CD14-positive monocyte (primary cell): Measurements from ENCODE around the gene SYNE1. TPM values are rescaled to one million over a fixed set of nuclear protein-coding genes. Genes with fewer than 3 reads are reported as not detected.

Source experiments
- DNase-seq, 3 donors: peaks; one replicate each; pipeline ENCODE4 v3.0.0-alpha.2; 2011 to 2022
- H2AFZ ChIP-seq: 2 replicates; pipeline ENCODE4 v1.6.0; 2012; ENCODE audit warnings: mild to moderate bottlenecking, low read depth, low read length, inconsistent platforms; ENCODE audit not compliant: insufficient read depth, poor library complexity, severe bottlenecking
- H3K27ac ChIP-seq, 2 donors: 1 replicate in 1 of 2; 2 replicates in 1 of 2; pipeline ENCODE4 v1.5.1; 2012 to 2013; ENCODE audit warnings: low read length in 2 of 2, control low read depth in 1 of 2, inconsistent platforms in 1 of 2, low read depth in 1 of 2, mild to moderate bottlenecking in 1 of 2
- H3K27me3 ChIP-seq, 2 donors: one replicate each; pipeline versions ENCODE4 v1.6.0 to v1.6.1; 2011 to 2013; ENCODE audit warnings: low read length in 2 of 2; ENCODE audit not compliant: control insufficient read depth in 2 of 2, insufficient read depth in 2 of 2
- H3K36me3 ChIP-seq, 2 donors: replicated peaks in 1 of 2; 1 replicate in 1 of 2; 2 replicates in 1 of 2; pipeline versions ENCODE4 v1.5.1 to v1.6.1; 2012 to 2013; ENCODE audit warnings: low read length in 2 of 2, control low read depth in 1 of 2, inconsistent platforms in 1 of 2, mild to moderate bottlenecking in 1 of 2; ENCODE audit not compliant: insufficient read depth in 2 of 2, control insufficient read depth in 1 of 2
- H3K4me1 ChIP-seq, 2 donors: 1 replicate in 1 of 2; 2 replicates in 1 of 2; pipeline versions ENCODE4 v1.5.1 to v1.6.1; 2012 to 2013; ENCODE audit warnings: low read length in 2 of 2, control low read depth in 1 of 2, inconsistent platforms in 1 of 2, mild to moderate bottlenecking in 1 of 2, moderate library complexity in 1 of 2; ENCODE audit not compliant: insufficient read depth in 2 of 2, control insufficient read depth in 1 of 2
- H3K4me2 ChIP-seq: replicated peaks from 2 replicates; pipeline ENCODE3; 2012; ENCODE audit warnings: low read length, moderate library complexity, mild to moderate bottlenecking; ENCODE audit not compliant: poor library complexity, severe bottlenecking; ENCODE audit errors: extremely low read depth
- H3K4me3 ChIP-seq, 3 experiments: fragments of 200-600 bp in 1 of 3; sonication (generic) in 1 of 3; replicated peaks in 1 of 3; 1 replicate in 2 of 3; 2 replicates in 1 of 3; pipeline ENCODE4 v1.5.1; 2011 to 2013; ENCODE audit warnings: low read length in 3 of 3, mild to moderate bottlenecking in 3 of 3, control low read depth in 2 of 3, low read depth in 2 of 3, inconsistent platforms in 1 of 3, moderate library complexity in 1 of 3
- H3K79me2 ChIP-seq: 2 replicates; pipeline ENCODE4 v1.6.0; 2012; ENCODE audit warnings: mild to moderate bottlenecking, control low read depth, inconsistent platforms, low read length, moderate library complexity; ENCODE audit not compliant: insufficient read depth
- H3K9ac ChIP-seq: 2 replicates; pipeline ENCODE4 v1.6.0; 2017; ENCODE audit warnings: low read length, mild to moderate bottlenecking; ENCODE audit not compliant: insufficient read depth, poor library complexity, severe bottlenecking
- H3K9me3 ChIP-seq, 2 donors: replicated peaks in 1 of 2; 1 replicate in 1 of 2; 2 replicates in 1 of 2; pipeline versions ENCODE4 v1.5.1 to v1.6.1; 2012 to 2013; ENCODE audit warnings: low read length in 2 of 2, control low read depth in 1 of 2; ENCODE audit not compliant: control insufficient read depth in 1 of 2, insufficient read depth in 1 of 2
- H4K20me1 ChIP-seq: 2 replicates; pipeline ENCODE4 v1.6.0; 2012; ENCODE audit warnings: mild to moderate bottlenecking, low read length, control low read depth, moderate library complexity; ENCODE audit not compliant: insufficient read depth
- H3K27ac Mint-ChIP-seq, 7 donors: one replicate each; pipeline ENCODE4 v1.8.0; 2020; ENCODE audit warnings: mild to moderate bottlenecking in 7 of 7, mixed read lengths in 7 of 7, moderate library complexity in 6 of 7, inconsistent platforms in 2 of 7
- H3K27me3 Mint-ChIP-seq, 3 donors: one replicate each; pipeline ENCODE4 v1.8.0; 2021 to 2022; ENCODE audit warnings: low read depth in 3 of 3, mild to moderate bottlenecking in 3 of 3, mixed read lengths in 3 of 3, moderate library complexity in 3 of 3, inconsistent platforms in 1 of 3
- H3K36me3 Mint-ChIP-seq, 2 donors: one replicate each; pipeline ENCODE4 v1.8.0; 2020; ENCODE audit warnings: mixed read lengths in 2 of 2, inconsistent platforms in 1 of 2, mild to moderate bottlenecking in 1 of 2
- H3K4me1 Mint-ChIP-seq: one replicate; pipeline ENCODE4 v1.8.0; 2020; ENCODE audit warnings: mild to moderate bottlenecking, mixed read lengths
- H3K4me3 Mint-ChIP-seq, 2 donors: one replicate each; pipeline ENCODE4 v1.8.0; 2020; ENCODE audit warnings: mild to moderate bottlenecking in 2 of 2, mixed read lengths in 2 of 2, moderate library complexity in 1 of 2
- H3K9me3 Mint-ChIP-seq, 7 donors: one replicate each; pipeline ENCODE4 v1.8.0; 2020 to 2022; ENCODE audit warnings: mixed read lengths in 7 of 7, mild to moderate bottlenecking in 6 of 7, moderate library complexity in 6 of 7, inconsistent platforms in 2 of 7
- CTCF ChIP-seq: fragments of 200-600 bp; IDR thresholded peaks from one replicate; pipeline ENCODE4 v1.8.0; 2022; ENCODE audit warnings: antibody characterized with exemption, mild to moderate bottlenecking
- intact Hi-C, 2 donors: fragments of 100-400 bp; cut with micrococcal nuclease; formaldehyde crosslinking; loops; one replicate each; pipeline versions ENCODE4 v1.15.0 to v1.15.1; 2023
- polyA plus RNA-seq, 3 donors: library from polyadenylated mRNA; depleted of rRNA in 1 of 3; unstranded in 2 of 3; stranded (reverse) in 1 of 3; fragments of 300-500 nt in 2 of 3; fragments of >200 nt in 1 of 3; fragmentation: Illumina TruSeq in 2 of 3; gene quantifications; 1 replicate in 2 of 3; 2 replicates in 1 of 3; pipeline ENCODE4 v1.2.3, GENCODE V29; 2012 to 2021

The SYNE1 gene
- polyA plus RNA-seq, 3 donors, result 3.7 to 24.5 (median 8.1) TPM

GRCh38 chr6:152420696-152421095 lies 216.5 kb downstream of the SYNE1 start:
- no peak overlapping the region for H3K27ac Mint-ChIP-seq
- Histone ChIP-seq H2AFZ (no peak overlapping the region), H3K9me3 (peaks cover 0 to 2% of the 10 kb centered on the region in 2 donors), H3K27ac (no peak overlapping the region), H3K36me3 (no peaks in the 10 kb centered on the region), H3K4me1 (no peaks in the 10 kb centered on the region), H3K4me3 (no peak overlapping the region), H3K4me2 (no peak overlapping the region), H3K9ac (no peak overlapping the region), H3K79me2 (no peaks in the 10 kb centered on the region), H4K20me1 (no peaks in the 10 kb centered on the region), H3K27me3 (no peaks in the 10 kb centered on the region)
- peaks cover 7 to 9% of the 10 kb centered on the region in 2 donors for H3K36me3 Mint-ChIP-seq
- H3K4me1 Mint-ChIP-seq, result no peaks in the 10 kb centered on the region
- H3K9me3 Mint-ChIP-seq, result peaks cover 3 to 11% (median 5%) of the 10 kb centered on the region in 7 donors
- intact Hi-C loops, result no loop called here
- no peaks in the 10 kb centered on the region for H3K27me3 Mint-ChIP-seq
- TF ChIP-seq CTCF, result no peak
- no peak for DNase-seq
- H3K4me3 Mint-ChIP-seq, result no peak overlapping the region

GRCh38 chr6:152418551-152418950 lies 218.6 kb downstream of the SYNE1 start:
- Mint-ChIP-seq H3K4me1 (no peaks in the 10 kb centered on the region), H3K27me3 (no peaks in the 10 kb centered on the region), H3K27ac (no peak overlapping the region), H3K36me3 (peaks cover 7 to 9% of the 10 kb centered on the region in 2 donors), H3K9me3 (peaks cover 2 to 13% (median 5%) of the 10 kb centered on the region in 7 donors), H3K4me3 (no peak overlapping the region)
- Histone ChIP-seq H4K20me1 (no peaks in the 10 kb centered on the region), H3K9ac (no peak overlapping the region), H3K4me1 (no peaks in the 10 kb centered on the region), H3K4me3 (no peak overlapping the region), H2AFZ (no peak overlapping the region), H3K36me3 (no peaks in the 10 kb centered on the region), H3K27me3 (no peaks in the 10 kb centered on the region), H3K4me2 (no peak overlapping the region), H3K9me3 (peaks cover 0 to 2% of the 10 kb centered on the region in 2 donors), H3K27ac (no peak overlapping the region), H3K79me2 (no peaks in the 10 kb centered on the region)
- no peak for DNase-seq
- TF ChIP-seq CTCF, result no peak
- intact Hi-C loops, result no loop called here
